ENCODE data around the gene SASH1. TPM values are rescaled to one million over a fixed set of nuclear protein-coding genes. Genes with fewer than 3 reads are reported as not detected.
A peak's percentile ranks its signal among the peaks of the same experiment; 100 is the strongest.

SASH1 gene
- total and polyA plus RNA-seq, 2 experiments from 2014 or later = 7.5 to 7.8 TPM

DNA sequence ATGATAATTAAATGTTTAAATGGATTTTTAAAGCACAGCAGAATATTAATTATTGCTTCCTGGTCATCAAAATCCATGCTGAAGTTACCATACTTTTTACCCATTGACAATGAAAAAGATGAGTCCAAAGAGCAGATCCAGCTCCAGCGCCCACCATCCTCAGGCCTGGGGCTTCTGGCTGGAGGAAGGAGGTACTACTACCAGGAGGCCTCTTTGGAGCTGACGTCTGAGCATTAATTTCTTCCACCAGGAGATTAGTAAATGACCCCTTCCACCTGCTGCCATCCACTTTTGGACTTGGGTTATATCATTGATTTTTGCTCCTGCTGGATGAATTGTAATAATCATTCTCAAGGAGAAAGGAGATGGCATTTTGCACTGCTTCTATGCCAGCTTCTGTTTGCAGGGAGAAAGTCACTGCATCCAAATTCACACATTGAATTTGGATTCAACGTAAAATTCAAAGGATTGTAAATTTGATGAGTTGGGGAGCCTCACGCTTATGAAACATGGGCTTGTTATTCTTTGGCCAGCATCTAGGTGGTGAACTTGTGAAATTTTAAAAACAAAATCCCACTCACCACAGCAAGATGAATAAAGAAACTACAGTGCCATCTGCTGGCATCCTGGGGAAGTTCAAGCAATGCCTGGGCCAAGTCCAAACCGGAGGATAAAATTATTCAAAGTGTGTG lies 121.8 kb downstream of the SASH1 start:
- H3K4me3 ChIP-seq = no peak overlapping the region
- H3K36me3 ChIP-seq (replicated peaks; ENCODE audit: insufficient read depth, low read depth) = no peaks in the 10 kb centered on the region
- H3K79me2 ChIP-seq = no peaks in the 10 kb centered on the region
- no peak overlapping the region for H3K4me2 ChIP-seq
- no peaks in the 10 kb centered on the region for H3K9me3 ChIP-seq (ENCODE audit: low read depth)
- H3K27ac ChIP-seq = no peak overlapping the region
- H4K20me1 ChIP-seq (ENCODE audit: insufficient read depth, poor library complexity, severe bottlenecking) = no peaks in the 10 kb centered on the region
- peaks cover 3% of the 10 kb centered on the region for H3K4me1 ChIP-seq (ENCODE audit: insufficient read depth)
- peak; percentile 94 for TF ChIP-seq CTCF (IDR thresholded peaks at IDR 0.05; ENCODE audit: poor library complexity)
- no peak for TF ChIP-seq EZH2 (IDR thresholded peaks at IDR 0.05; ENCODE audit: borderline replicate concordance)
- TF ChIP-seq EZH2phosphoT487 (IDR thresholded peaks at IDR 0.05; ENCODE audit: low read depth, severe bottlenecking, unreplicated experiment) = no peak
- WGBS (ENCODE audit: low lambda C conversion rate, missing lambda C conversion rate) = 40% methylated on average over 5 of the region's 5 CpGs
- no peaks in the 10 kb centered on the region for H3K27me3 ChIP-seq
- peak; percentile 76 for DNase-seq (ENCODE audit: low spot score)
- H2AFZ ChIP-seq = no peak overlapping the region
- no peaks in the 10 kb centered on the region for H3K9me2 ChIP-seq (replicated peaks; ENCODE audit: insufficient read depth)

DNA sequence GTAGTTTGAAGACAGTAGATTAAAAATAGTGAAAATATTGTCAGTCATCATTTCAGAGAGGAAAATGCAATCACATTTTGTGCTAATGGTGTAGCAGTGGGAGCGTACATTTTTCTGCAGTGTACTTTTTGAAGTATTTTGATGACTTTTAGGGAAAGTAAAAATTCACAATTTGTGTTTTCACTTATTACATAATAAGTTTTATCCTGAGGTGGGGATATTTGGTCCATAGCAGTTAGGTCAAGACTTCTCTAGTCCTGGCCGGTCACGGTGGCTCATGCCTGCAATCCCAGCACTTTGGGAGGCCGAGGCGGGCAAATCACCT lies 122.3 kb downstream of the SASH1 start:
- H3K4me2 ChIP-seq = no peak overlapping the region
- DNase-seq (ENCODE audit: low spot score) = no peak
- no peaks in the 10 kb centered on the region for H3K36me3 ChIP-seq (replicated peaks; ENCODE audit: insufficient read depth, low read depth)
- no peaks in the 10 kb centered on the region for H4K20me1 ChIP-seq (ENCODE audit: insufficient read depth, poor library complexity, severe bottlenecking)
- no peaks in the 10 kb centered on the region for H3K9me3 ChIP-seq (ENCODE audit: low read depth)
- H3K9me2 ChIP-seq (replicated peaks; ENCODE audit: insufficient read depth) = no peaks in the 10 kb centered on the region
- no peak for TF ChIP-seq EZH2phosphoT487 (IDR thresholded peaks at IDR 0.05; ENCODE audit: low read depth, severe bottlenecking, unreplicated experiment)
- TF ChIP-seq CTCF (IDR thresholded peaks at IDR 0.05; ENCODE audit: poor library complexity) = no peak
- no peak for TF ChIP-seq EZH2 (IDR thresholded peaks at IDR 0.05; ENCODE audit: borderline replicate concordance)
- no peak overlapping the region for H3K27ac ChIP-seq
- no peak overlapping the region for H3K4me3 ChIP-seq
- 89% methylated on average over 5 of the region's 5 CpGs for WGBS (ENCODE audit: low lambda C conversion rate, missing lambda C conversion rate)
- H3K79me2 ChIP-seq = no peaks in the 10 kb centered on the region
- no peaks in the 10 kb centered on the region for H3K27me3 ChIP-seq
- H2AFZ ChIP-seq = no peak overlapping the region
- H3K4me1 ChIP-seq (ENCODE audit: insufficient read depth) = peaks cover 3% of the 10 kb centered on the region

DNA sequence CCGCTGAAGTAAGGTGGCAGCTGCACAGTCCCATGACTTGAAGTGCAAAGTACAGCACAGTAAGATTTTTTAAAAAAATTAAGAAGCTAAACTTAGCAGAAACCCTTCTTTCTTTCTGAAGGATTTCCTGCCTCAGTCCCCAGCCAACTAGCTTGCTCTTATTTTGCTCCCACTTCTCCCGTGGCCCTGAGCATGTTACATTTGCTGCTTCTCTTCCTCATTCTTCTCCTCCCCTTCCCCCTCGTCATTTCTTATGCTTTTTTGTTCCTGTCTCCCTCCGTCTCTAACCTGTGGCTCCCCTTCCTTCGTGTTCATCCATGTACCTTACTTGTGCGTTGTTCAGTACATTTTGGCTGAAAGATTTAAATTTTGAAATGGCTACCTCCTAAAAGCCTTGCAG lies 123.0 kb downstream of the SASH1 start:
- H2AFZ ChIP-seq = no peak overlapping the region
- no peak overlapping the region for H3K4me3 ChIP-seq
- no peak for TF ChIP-seq EZH2phosphoT487 (IDR thresholded peaks at IDR 0.05; ENCODE audit: low read depth, severe bottlenecking, unreplicated experiment)
- TF ChIP-seq CTCF (IDR thresholded peaks at IDR 0.05; ENCODE audit: poor library complexity) = no peak
- no peak overlapping the region for H3K4me2 ChIP-seq
- no peaks in the 10 kb centered on the region for H3K27me3 ChIP-seq
- H3K4me1 ChIP-seq (ENCODE audit: insufficient read depth) = peaks cover 3% of the 10 kb centered on the region
- H3K9me2 ChIP-seq (replicated peaks; ENCODE audit: insufficient read depth) = no peaks in the 10 kb centered on the region
- no peak for DNase-seq (ENCODE audit: low spot score)
- H3K27ac ChIP-seq = no peak overlapping the region
- no peaks in the 10 kb centered on the region for H3K36me3 ChIP-seq (replicated peaks; ENCODE audit: insufficient read depth, low read depth)
- no peaks in the 10 kb centered on the region for H3K79me2 ChIP-seq
- no peaks in the 10 kb centered on the region for H4K20me1 ChIP-seq (ENCODE audit: insufficient read depth, poor library complexity, severe bottlenecking)
- no peaks in the 10 kb centered on the region for H3K9me3 ChIP-seq (ENCODE audit: low read depth)
- WGBS (ENCODE audit: low lambda C conversion rate, missing lambda C conversion rate) = 76% methylated on average over 6 of the region's 6 CpGs
